CD4-positive, alpha-beta T cell treated with Interleukin-15 for 4 hours (primary cell): ENCODE measurements around the gene CCDC138.

Experiments
- DNase-seq: peaks from one replicate; pipeline ENCODE4 v3.0.0-alpha.2; 2020; ENCODE audit warnings: low spot score

The CCDC138 gene

GRCh38 chr2:108918941-108919341 is 132.4 kb downstream of the CCDC138 start:
- no peak for DNase-seq

GRCh38 chr2:108919571-108920373 is 133.2 kb downstream of the CCDC138 start:
- no peak for DNase-seq

GRCh38 chr2:108920686-108921085 is 134.1 kb downstream of the CCDC138 start:
- no peak for DNase-seq

- no peak for DNase-seq
Observed at GRCh38 chr2:108921096-108922030, 134.8 kb downstream of the CCDC138 start.

- no peak for DNase-seq
Observed at GRCh38 chr2:108922141-108922915, 135.8 kb downstream of the CCDC138 start.

GRCh38 chr2:108923019-108923700 is 136.6 kb downstream of the CCDC138 start:
- no peak for DNase-seq

- no peak for DNase-seq
Observed at GRCh38 chr2:108923736-108924579, 137.4 kb downstream of the CCDC138 start.

GRCh38 chr2:108924580-108925251 is 138.1 kb downstream of the CCDC138 start:
- no peak for DNase-seq

- no peak for DNase-seq
Observed at GRCh38 chr2:108925286-108925685, 138.7 kb downstream of the CCDC138 start.

GRCh38 chr2:108925735-108926134 is 139.2 kb downstream of the CCDC138 start:
- DNase-seq, result no peak
